Fibroblast of skin of left quadriceps (primary cell): ENCODE data around the gene RBM12.
"Not testable (repeated sequence)": the region's sequence is repeated elsewhere in the genome, so short reads cannot be mapped to it uniquely, and the experiment has no call there.

Experiments used
- DNase-seq, 2 experiments: peaks; one replicate each; pipeline ENCODE4 v3.0.0-alpha.2; 2013; ENCODE audit warnings: low read depth in 2 of 2

RBM12 gene, protein sequence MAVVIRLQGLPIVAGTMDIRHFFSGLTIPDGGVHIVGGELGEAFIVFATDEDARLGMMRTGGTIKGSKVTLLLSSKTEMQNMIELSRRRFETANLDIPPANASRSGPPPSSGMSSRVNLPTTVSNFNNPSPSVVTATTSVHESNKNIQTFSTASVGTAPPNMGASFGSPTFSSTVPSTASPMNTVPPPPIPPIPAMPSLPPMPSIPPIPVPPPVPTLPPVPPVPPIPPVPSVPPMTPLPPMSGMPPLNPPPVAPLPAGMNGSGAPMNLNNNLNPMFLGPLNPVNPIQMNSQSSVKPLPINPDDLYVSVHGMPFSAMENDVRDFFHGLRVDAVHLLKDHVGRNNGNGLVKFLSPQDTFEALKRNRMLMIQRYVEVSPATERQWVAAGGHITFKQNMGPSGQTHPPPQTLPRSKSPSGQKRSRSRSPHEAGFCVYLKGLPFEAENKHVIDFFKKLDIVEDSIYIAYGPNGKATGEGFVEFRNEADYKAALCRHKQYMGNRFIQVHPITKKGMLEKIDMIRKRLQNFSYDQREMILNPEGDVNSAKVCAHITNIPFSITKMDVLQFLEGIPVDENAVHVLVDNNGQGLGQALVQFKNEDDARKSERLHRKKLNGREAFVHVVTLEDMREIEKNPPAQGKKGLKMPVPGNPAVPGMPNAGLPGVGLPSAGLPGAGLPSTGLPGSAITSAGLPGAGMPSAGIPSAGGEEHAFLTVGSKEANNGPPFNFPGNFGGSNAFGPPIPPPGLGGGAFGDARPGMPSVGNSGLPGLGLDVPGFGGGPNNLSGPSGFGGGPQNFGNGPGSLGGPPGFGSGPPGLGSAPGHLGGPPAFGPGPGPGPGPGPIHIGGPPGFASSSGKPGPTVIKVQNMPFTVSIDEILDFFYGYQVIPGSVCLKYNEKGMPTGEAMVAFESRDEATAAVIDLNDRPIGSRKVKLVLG

DNA sequence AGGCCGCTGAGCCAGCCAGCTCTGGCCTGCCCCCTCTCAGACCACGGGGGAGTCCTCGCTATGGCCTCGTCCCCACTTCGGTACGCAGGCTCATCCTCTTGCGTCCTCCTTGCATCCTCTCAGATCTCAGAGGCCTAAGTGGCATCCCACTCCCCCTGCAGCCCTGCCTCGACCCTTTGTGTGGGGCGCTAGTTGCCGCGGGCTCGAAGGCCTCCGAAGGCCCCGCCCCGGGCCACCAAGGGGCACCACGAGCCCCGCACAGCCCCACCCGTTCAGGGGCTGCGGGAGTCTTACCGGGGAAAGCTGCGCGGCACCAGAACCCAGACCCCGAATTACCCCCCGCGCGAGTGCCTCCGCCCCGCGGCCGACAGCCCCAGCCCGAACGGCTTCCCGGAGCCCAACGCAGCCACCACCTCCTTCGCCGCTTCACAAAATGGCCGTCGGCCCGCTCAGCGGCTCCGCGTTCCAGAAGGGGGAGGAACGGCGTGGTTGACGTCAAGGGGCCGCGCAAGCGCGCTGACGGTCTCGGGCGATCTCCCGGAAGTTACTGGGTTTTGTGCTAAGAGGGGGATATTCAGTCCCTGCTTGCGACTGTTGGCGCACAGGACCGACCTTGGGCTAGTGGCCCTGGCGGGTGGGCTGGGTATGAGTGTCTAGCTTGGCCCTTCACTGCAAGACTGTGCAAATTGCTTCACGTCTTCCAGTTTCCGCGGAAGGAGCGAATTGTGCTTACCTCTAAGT is at the start of gene RBM12, which contains the start of gene CPNE1:
Gene RBM12, minus strand, starts transcription at position 435 of the 741 bp plus-strand sequence. CDS start 9,578 bp downstream, outside the sequence.
Gene CPNE1, minus strand, starts transcription at position 435 of the 741 bp plus-strand sequence. CDS start 31,977 bp downstream, outside the sequence.
- peak; percentile 73 to 75 for DNase-seq

DNA sequence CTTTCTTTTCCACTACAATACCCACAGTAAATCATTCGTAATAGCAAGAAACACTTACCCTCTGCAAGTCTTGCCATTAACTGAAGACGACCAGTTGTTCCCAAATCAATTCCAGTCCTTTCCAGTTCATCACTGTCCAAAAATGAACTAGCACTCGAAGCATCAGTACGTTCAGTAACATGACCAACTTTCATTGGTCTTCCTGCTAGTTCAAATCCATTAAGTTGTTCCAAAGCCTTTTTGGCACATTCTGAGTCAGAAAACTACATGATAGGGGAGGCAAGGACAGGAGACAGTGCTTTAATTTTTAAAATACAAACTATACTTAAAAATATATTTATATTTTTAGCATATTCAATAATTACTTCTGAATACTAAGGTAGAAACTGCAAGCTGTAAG is 49.4 kb upstream of the RBM12 start:
- no peak for DNase-seq

DNA sequence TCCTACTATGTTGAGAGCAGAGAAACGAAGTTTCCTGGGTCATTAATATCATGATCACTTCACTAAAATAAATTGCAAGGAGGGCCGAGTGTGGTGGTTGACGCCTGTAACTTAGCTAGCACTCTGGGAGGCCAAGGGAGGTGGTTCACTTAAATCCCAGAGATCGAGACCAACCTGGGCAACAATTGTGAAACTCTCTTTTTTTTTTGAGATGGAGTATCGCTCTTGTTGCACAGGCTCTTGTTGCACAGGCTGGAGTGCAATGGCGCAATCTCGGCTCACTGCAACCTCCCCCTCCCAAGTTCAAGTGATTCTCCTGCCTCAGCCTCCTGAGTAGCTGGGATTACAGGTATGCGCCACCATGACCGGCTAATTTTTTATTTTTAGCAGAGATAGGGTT is 48.4 kb upstream of the RBM12 start:
- DNase-seq = not testable (repeated sequence)

DNA sequence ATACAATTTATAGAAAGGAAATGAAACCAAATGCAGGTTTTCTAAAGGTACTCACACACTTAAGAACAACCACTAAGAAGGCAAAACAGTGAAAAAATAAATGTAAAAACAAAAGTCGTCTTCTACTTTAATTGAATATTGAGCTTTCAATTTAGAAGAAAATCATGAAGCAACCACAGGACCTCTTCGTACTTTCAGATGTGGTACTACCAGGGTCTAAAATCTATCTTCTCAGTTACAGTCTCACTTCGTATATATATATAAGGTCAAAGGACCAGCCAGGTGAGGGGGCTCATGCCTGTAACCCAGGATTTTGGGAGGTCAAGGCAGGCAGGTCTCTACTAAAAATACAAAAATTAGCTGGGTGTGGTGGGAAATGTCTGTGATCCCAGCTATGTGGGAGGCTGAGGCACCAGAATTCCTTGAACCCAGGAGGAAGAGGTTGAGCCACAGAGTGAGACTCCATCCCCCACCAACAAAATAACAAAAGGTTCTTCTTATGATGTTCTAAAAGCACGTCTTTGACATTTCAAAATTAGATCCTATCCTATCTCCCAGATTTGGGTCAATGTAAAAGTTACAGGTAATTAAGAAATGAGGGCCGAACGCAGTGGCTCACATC is 47.0 kb upstream of the RBM12 start:
- DNase-seq = no peak

DNA sequence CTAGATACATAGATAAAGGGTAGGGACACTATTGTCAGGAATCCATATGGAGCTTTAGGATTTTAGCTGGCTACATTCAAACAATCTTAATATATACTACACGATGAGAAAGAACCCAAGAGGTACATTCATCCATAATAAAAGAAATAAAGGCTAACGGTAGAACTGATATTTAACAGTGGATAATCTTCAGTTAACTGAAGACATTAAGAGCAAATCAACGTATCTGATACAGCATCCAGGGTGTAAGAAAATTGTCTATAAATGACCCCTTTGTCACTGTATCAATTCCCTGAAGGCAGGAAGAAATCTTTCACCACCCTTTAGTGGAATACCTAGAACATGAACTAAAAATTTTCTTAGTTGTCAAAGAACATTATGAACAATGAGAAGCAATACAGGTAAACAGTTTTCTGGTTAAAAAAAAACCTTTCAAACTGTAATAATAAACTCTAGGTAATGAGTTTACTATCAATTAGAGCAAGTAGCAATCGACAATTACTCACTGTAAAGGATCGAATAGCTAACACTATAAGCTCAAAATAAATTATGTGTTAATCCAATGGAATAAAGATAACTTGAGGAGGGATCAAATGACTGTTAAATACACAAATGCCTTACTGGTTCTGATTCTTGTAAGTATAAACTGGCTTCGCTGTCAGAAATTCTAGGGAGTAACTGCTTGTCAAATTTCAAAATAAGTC is 46.3 kb upstream of the RBM12 start:
- no peak for DNase-seq

DNA sequence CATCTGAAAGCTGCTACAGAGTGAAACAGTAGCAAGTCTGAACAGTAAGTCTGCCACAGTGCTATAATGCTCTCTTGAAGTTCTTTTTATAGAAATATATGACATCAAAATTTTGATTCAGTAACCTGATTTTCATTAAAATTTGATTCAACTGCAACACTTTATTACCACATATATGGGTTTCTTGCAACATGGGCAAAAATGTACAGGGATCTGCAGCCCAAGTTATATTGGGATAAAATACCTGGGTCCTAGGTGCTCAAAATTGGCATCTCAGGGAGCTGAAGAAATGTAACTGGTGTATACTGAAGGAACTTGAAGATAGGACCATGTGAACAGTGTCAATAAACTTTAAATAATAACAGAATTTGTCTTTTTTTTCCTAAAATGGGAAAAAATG is 45.3 kb upstream of the RBM12 start:
- DNase-seq = no peak

DNA sequence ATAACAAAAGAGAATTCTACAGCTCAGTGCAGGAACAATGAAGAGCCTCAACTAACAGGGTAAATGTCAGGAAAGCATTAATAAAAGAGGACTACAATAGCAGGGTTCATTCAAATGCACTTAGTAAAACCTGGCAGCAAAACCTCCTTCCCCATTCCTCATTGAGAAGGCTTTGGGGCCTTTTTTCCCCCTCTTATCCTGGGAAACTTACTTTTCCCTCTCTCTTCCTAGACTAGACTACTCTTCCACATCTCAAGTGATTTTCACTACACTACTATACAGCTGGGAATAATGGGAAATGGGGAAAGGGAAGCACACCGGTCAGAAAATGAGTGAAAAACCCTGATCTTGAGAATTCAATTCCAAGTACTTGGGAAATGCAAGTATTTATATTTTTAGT is 44.6 kb upstream of the RBM12 start:
- DNase-seq = no peak

DNA sequence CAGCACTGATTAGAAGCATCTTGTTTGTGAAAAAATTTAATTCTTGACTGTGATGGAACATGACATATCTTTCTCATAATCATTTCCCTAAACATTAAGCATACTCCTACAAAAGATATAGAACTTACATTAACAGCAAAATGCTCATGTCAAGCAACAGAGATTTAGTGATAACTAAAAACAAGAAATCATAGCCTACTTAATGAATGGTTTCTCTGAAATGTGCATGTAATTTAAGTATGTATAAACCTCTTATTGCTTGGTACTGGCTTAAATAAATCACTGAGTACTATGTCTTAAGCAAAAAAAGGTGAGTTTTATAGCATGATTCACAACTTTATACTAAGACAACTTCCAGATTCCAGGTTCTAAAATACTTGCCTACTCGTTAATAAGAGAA is 43.8 kb upstream of the RBM12 start:
- no peak for DNase-seq

DNA sequence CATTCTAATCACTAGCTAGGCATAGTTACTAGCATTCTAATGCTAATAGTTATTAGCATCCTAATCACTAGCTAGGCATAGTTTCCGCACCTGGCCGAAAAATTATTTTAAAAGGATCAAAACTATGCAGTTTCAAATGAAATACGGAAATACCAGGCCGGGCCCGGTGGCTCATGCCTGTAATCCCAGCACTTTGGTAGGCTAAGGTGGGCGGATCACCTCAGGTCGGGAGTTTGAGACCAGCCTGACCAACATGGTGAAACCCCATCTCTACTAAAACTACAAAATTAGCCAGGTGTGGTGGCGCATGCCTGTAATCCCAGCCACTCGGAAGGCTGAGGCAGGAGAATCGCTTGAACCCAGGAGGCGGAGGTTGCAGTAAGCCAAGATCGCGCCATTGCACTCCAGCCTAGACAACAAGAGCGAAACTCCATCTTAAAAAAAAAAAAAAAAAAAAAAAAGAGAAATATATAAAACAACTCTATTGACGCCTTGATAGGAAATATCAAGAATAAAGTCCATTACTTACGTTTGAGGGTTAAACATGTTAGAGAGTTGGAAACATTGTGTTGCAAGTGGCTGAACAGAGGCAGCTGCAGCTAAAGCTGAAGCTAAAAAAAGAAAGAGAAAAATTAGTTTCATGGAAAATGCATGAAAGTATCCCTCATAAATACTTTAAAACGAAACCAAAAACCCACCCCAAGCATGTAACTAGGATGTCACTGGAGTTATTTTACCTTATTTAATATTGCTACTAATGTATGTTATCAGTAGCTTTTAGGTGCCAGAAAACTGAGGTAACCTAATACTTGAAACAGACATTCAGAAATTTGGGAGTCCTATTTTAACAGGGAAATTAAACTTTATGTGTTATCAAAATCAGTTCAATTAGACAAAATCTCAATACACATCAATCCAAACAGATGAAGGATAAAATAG is 42.2 kb upstream of the RBM12 start:
- not testable (repeated sequence) for DNase-seq

DNA sequence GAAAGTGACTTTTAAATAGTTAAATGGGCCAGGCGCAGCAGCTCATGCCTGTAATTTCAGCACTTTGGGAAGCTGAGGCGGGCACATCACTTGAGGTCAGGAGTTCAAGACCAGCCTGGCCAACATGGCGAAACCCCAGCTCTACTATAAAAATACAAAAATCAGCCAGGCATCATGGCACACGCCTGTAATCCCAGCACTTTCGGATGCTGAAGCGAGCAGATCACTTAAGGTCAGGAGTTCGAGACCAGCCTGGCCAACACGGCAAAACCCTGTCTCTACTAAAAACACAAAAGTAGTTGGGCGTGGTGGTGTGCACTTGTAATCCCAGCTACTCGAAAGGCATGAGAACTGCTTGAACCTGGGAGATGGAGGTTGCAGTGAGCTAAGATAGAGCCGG is 41.2 kb upstream of the RBM12 start:
- not testable (repeated sequence) for DNase-seq

DNA sequence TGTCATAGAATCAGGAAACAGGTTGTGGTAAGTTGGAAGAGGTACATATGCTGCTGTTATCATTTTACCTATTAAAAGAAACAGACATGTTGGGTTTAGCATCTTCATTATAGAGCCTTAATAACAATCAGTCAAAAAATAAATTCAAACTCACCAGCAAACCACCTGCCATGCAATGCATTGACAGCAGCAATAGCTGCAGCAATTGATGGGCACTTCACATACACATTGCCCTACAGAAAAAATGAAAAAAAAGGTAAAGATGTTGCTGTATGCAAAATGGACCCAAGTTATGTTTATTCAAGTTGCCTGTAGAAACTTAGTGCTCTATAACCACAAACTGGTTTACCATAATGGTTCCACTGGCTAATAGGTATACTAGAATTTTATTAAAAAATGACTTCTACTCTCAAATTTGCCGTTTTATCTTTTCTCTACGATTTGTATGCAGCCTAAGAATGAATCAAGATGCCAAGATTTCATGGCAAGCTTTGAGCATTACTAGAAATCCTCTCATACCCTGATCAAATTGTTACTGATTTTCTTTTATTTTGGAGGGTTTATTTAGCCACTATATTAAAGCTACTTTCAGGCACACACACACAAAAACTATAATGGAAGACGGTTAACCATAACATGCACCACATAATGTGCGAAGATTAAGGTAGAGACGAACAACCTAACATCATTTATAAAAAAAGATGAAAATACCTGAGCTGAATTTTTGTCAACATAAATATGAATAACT is 40.0 kb upstream of the RBM12 start:
- DNase-seq = no peak

DNA sequence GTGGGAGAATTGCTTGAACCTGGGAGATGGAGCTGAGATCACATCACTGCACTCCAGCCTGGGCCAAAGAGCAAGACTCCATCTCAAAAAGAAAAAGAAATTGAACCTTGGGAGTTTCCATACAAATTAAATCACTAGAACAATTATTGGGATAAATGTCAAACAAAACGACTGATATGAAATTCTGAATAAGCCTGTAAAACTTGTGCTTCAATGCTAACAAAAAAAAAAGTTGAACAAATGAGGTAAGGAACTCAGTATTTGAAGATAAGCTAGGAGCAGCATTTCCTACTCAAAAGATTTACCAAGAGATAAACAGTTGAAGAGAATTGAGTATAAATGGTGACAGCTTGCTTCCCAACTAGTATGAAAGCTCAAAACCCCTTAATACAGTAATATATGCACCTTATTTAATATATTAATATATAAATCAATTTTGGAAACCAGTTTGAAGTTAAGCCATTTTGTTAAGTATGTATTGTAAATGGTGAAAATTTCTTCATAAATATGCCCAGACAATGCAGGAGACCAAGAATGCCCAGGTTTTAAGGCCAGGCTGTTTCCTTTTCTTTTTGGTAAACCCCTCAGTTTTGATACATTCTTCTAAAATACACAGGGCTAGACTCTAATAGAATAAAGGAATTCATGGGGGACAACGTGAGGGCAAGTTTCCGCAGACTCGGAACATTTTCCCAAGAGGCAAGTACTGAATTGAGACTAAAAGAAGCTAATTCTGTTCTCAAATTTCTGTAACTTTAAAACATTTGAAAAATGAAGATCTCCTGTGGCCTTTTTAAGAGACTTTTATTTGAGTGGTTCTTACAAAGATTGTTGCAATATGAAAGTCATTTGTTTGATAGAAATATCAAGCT is 38.4 kb upstream of the RBM12 start:
- no peak for DNase-seq

DNA sequence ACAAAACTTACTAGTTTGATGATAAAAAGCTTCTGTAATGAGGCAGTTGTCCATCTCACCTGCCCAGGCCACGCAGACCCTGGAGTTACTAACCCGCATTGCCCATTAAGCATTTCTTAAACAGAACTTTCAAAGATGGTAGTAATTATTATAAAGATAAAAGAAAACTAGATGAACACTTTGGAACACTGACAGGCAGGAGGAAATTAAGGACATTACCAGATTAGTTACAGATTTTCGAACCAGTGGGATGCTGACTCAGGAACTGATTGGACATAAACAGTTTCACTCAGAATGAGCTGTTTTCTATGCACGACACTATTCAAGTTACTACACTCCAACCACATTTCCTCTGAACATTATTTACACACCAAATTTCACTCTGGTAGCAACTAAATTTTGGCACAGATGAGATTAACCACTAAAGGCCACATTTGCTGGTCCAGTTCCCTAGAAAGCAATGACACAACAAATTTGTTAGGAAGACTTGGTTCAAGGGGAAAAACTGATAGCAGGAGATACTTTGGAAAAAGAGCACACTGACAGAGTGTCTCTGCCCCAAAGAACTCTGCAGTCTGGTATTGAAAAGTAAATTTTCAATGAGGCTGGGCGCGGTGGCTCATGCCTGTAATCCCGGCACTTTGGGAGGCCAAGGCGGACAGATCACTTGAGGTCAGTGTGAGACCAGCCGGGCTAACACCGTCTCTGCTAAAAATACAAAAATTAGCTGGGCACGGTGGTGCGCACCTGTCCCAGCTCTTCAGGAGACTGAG is 37.5 kb upstream of the RBM12 start:
- DNase-seq = peak; percentile 49 to 57

DNA sequence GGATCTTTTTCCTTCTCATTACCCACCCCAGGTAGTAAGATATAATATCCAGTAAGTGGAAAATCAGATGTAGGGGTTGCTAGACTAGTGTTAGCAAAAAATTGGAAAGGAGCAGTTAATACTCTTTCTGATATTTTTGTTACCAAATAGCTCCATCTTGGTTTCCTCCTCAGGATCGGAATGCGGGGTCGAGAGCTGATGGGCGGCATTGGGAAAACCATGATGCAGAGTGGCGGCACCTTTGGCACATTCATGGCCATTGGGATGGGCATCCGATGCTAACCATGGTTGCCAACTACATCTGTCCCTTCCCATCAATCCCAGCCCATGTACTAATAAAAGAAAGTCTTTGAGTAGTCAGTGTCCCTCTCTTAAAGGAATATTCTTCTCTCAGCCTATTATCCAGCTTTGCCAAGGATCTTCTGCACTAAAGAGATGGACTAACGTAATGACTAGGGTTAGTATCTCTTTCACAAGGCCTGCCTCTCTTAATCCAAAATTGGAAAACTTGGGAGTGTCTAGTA is 36.0 kb upstream of the RBM12 start:
- no peak for DNase-seq

DNA sequence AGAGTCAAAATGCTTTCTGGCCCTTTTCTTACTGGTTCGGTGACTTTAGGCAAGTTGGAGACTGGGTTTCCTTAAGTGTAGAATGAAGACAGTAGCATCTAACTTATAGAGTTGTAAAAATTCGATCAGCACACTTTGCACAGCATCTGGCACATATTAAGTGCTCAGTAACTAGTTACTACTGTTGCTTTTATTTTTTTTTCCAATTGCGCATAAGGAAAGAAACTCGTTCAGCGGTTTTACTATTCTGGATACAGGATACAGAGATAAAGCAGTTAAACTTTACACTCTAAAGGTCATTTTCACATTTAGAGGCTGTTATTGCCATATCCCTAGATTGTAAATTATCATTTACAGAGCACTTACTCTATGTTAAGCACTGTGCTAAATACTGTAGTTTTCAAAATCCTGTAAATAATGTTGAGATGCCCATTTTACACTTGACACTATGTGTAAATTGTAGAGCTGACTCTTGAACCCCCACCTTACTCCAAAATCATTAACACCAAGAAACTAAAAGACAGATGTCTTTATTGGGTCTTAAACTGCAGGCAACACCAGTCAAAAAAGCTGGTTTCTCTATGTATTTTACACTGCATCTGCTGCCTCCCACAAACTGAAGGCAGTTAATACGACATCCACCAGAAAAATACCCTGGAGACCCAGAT is 35.4 kb upstream of the RBM12 start:
- DNase-seq = no peak
